ENCODE results near the gene UST. TPM values are rescaled to one million over a fixed set of nuclear protein-coding genes. Genes with fewer than 3 reads are reported as not detected.
"Not testable (repeated sequence)": the region's sequence is repeated elsewhere in the genome, so short reads cannot be mapped to it uniquely, and the experiment has no call there.

Gene UST
- total RNA-seq, 2 experiments from 2014 or later: 1.9 to 3.7 TPM

DNA sequence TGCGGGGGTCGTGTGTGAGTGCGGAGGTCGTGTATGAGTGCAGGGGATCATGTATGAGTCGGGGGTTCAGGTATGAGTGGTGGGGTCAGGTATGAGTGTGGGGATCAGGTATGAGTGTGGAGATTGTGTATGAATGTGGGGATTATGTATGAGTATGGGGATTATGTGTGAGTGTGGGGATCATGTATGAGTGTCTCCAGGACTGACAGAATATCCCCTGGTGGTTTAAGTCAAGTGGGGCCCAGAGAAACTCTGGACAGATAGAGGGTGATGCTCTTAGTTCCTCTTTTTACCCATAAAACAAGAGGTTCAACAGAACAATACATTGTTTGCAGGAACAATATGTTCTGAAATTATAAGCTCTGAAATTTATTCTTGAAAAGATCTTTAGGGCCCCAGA is 131.9 kb downstream of the UST start:
- no peak for ATAC-seq (ENCODE audit: poor library complexity)
- TF ChIP-seq, protein P1, sequence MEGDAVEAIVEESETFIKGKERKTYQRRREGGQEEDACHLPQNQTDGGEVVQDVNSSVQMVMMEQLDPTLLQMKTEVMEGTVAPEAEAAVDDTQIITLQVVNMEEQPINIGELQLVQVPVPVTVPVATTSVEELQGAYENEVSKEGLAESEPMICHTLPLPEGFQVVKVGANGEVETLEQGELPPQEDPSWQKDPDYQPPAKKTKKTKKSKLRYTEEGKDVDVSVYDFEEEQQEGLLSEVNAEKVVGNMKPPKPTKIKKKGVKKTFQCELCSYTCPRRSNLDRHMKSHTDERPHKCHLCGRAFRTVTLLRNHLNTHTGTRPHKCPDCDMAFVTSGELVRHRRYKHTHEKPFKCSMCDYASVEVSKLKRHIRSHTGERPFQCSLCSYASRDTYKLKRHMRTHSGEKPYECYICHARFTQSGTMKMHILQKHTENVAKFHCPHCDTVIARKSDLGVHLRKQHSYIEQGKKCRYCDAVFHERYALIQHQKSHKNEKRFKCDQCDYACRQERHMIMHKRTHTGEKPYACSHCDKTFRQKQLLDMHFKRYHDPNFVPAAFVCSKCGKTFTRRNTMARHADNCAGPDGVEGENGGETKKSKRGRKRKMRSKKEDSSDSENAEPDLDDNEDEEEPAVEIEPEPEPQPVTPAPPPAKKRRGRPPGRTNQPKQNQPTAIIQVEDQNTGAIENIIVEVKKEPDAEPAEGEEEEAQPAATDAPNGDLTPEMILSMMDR (IDR thresholded peaks at IDR 0.05): no peak

DNA sequence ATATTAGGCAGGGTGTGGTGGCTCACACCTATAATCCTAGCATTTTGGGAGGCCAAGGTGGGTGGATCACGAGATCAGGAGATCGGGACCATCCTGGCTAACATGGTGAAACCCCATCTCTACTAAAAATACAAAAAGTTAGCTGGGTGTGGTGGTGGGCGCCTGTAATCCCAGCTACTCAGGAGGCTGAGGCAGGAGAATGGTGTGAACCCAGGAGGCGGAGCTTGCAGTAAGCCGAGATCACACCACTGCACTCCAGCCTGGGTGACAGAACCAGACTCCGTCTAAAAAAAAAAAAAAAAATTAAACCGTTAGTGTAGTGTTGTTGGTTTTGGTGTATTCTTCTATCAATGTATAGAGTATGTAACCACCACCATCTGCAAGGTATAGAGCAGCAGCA is 133.9 kb downstream of the UST start:
- H3K4me1 ChIP-seq (ENCODE audit: insufficient read depth, low read length); intact Hi-C loops (cut with DNase I, micrococcal nuclease); H3K27me3 ChIP-seq (ENCODE audit: control insufficient read depth in 1 of 2, insufficient read depth in 2 of 2, low read length in 2 of 2); H3K4me3 ChIP-seq (ENCODE audit: low read length); H3K9me3 ChIP-seq (ENCODE audit: control insufficient read depth in 1 of 2, insufficient read depth in 1 of 2, low read length in 2 of 2); H3K36me3 ChIP-seq (ENCODE audit: insufficient read depth, low read length); ATAC-seq (ENCODE audit: poor library complexity); H3K4me1 Mint-ChIP-seq (ENCODE audit: low read depth); DNase-seq; H3K27ac ChIP-seq (ENCODE audit: low read depth in 1 of 2, low read length in 2 of 2); H3K36me3 Mint-ChIP-seq (ENCODE audit: low read depth); H3K27me3 Mint-ChIP-seq; CTCF ChIA-PET; H3K9me3 Mint-ChIP-seq; H3K27ac Mint-ChIP-seq; H3K4me3 Mint-ChIP-seq: not testable (repeated sequence)
- POLR2A ChIA-PET: interaction anchor here (0.6 kb wide), 1 partner anchor 598 kb away, joined by 3 read pairs; no protein-coding TSS in a partner anchor

More for the DNA sequence above, 131.9 kb downstream of the UST start:
- no peak overlapping the region for H3K4me3 Mint-ChIP-seq
- H3K27ac Mint-ChIP-seq: no peak overlapping the region
- Histone ChIP-seq H3K4me1 (ENCODE audit: insufficient read depth, low read length) (no peaks in the 10 kb centered on the region), H3K27ac (ENCODE audit: low read depth in 1 of 2, low read length in 2 of 2) (no peak overlapping the region), H3K9me3 (ENCODE audit: control insufficient read depth in 1 of 2, insufficient read depth in 1 of 2, low read length in 2 of 2) (no peaks in the 10 kb centered on the region), H3K36me3 (ENCODE audit: insufficient read depth, low read length) (no peaks in the 10 kb centered on the region), H3K27me3 (ENCODE audit: control insufficient read depth in 1 of 2, insufficient read depth in 2 of 2, low read length in 2 of 2) (no peaks in the 10 kb centered on the region), H3K4me3 (ENCODE audit: low read length) (no peak overlapping the region)
- intact Hi-C loops (cut with DNase I, micrococcal nuclease): no loop called here
- ChIA-PET CTCF (no interaction called here), POLR2A (no interaction called here)
- H3K36me3 Mint-ChIP-seq (ENCODE audit: low read depth): no peaks in the 10 kb centered on the region
- DNase-seq: no peak
- H3K4me1 Mint-ChIP-seq (ENCODE audit: low read depth): no peaks in the 10 kb centered on the region
- no peaks in the 10 kb centered on the region for H3K9me3 Mint-ChIP-seq
- no peaks in the 10 kb centered on the region for H3K27me3 Mint-ChIP-seq

DNA sequence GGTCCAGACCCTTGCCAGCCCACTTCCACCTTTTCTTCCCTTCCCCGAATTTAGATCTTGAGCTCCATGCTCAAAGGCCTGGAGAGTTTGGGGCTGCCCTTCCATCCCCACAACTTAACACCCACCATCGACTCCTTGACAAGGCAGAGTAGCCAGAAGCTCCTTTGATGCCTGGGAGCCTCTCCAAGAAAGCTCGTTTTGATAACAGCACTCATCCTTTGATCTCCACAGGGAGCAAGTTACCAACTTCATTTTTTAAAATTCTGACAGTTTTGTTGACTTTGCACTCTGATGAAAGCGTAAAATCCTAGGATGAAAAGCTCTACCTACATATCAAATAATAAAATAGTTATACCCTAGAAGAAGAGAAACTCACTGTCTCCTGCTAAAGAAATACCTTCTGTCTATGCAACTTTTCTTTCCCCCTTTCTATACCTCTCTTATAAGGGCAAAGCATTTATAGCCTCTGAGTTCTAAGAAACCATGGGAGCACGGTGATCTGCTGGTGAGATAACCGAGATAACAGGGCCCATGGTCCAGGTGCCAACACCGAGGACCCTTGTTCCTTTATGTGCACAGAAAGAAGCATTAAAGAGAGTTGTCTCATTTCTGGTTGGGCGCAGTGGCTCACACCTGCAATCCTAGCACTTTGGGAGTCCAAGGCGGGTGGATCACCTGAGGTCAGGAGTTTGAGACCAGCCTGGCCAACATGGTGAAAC is 134.9 kb downstream of the UST start:
- no peak overlapping the region for H3K27ac ChIP-seq (ENCODE audit: low read depth in 1 of 2, low read length in 2 of 2)
- Mint-ChIP-seq H3K36me3 (ENCODE audit: low read depth) (no peaks in the 10 kb centered on the region), H3K27ac (no peak overlapping the region), H3K4me1 (ENCODE audit: low read depth) (no peaks in the 10 kb centered on the region), H3K9me3 (no peaks in the 10 kb centered on the region), H3K4me3 (no peak overlapping the region), H3K27me3 (no peaks in the 10 kb centered on the region)
- CTCF ChIA-PET: no interaction called here
- no peaks in the 10 kb centered on the region for H3K27me3 ChIP-seq (ENCODE audit: control insufficient read depth in 1 of 2, insufficient read depth in 2 of 2, low read length in 2 of 2)
- H3K9me3 ChIP-seq (ENCODE audit: control insufficient read depth in 1 of 2, insufficient read depth in 1 of 2, low read length in 2 of 2): no peaks in the 10 kb centered on the region
- POLR2A ChIA-PET: no interaction called here
- no peaks in the 10 kb centered on the region for H3K36me3 ChIP-seq (ENCODE audit: insufficient read depth, low read length)
- ATAC-seq (ENCODE audit: poor library complexity): no peak
- TF ChIP-seq, protein P1 (IDR thresholded peaks at IDR 0.05): no peak
- no peaks in the 10 kb centered on the region for H3K4me1 ChIP-seq (ENCODE audit: insufficient read depth, low read length)
- intact Hi-C loops (cut with DNase I, micrococcal nuclease): no loop called here
- no peak for DNase-seq
- no peak overlapping the region for H3K4me3 ChIP-seq (ENCODE audit: low read length)

DNA sequence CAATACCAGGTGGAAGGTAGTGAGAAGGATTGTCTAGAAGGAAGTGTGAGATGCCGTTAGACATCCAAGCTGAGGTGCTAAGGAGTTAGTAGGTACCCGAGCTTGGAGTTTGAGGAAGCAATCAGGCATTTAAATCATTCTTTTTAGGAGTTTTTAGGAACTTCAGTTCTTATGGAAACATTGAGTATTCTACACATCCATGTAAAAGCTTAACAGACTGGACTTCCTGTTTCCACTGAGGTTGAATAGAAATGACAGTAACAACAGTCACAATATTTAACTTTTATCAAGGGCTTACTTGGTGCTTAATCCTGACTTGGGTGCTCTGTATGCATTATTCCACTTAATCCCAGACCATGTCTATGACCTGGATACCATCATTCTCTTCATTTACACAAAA is 136.4 kb downstream of the UST start:
- H3K9me3 ChIP-seq (ENCODE audit: control insufficient read depth in 1 of 2, insufficient read depth in 1 of 2, low read length in 2 of 2): no peaks in the 10 kb centered on the region

More for the DNA sequence above, 136.4 kb downstream of the UST start:
- TF ChIP-seq, protein P1 (IDR thresholded peaks at IDR 0.05): no peak
- no peaks in the 10 kb centered on the region for H3K4me1 Mint-ChIP-seq (ENCODE audit: low read depth)
- Histone ChIP-seq H3K27ac (ENCODE audit: low read depth in 1 of 2, low read length in 2 of 2) (no peak overlapping the region), H3K27me3 (ENCODE audit: control insufficient read depth in 1 of 2, insufficient read depth in 2 of 2, low read length in 2 of 2) (no peaks in the 10 kb centered on the region), H3K4me1 (ENCODE audit: insufficient read depth, low read length) (no peaks in the 10 kb centered on the region), H3K4me3 (ENCODE audit: low read length) (no peak overlapping the region), H3K36me3 (ENCODE audit: insufficient read depth, low read length) (peaks cover 2% of the 10 kb centered on the region)
- no peaks in the 10 kb centered on the region for H3K36me3 Mint-ChIP-seq (ENCODE audit: low read depth)
- no peak overlapping the region for H3K4me3 Mint-ChIP-seq
- POLR2A ChIA-PET: no interaction called here
- ATAC-seq (ENCODE audit: poor library complexity) (no peak), DNase-seq (no peak)
- H3K27me3 Mint-ChIP-seq: no peaks in the 10 kb centered on the region
- no peak overlapping the region for H3K27ac Mint-ChIP-seq
- intact Hi-C loops (cut with DNase I, micrococcal nuclease): no loop called here
- CTCF ChIA-PET: no interaction called here
- H3K9me3 Mint-ChIP-seq: no peaks in the 10 kb centered on the region

Data from CD4-positive, alpha-beta T cell (primary cell).